ENCODE data around the gene KLHL29.

The KLHL29 gene

DNA sequence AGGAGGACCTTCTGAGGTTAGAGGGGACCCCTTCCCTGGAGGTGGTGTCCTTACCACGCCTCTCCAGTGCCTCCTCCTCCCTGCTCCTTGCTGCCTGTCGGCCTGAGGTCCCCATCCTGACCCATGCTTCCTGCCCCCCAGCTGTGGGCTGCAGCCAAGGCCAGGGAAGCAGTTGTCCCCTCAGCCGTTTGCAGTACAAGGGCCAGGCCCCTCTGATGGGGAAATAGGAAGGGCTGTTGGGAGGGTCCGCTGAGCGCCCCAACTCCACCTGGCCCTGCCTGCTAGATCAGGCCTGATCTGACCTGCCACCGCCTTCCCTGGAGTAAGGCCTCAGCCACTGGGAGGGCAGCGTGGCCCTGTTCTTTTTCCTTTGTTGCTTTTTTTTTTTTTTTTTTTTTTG lies 219.8 kb downstream of the KLHL29 start:
- no peaks in the 10 kb centered on the region for H3K27me3 ChIP-seq (ENCODE audit: insufficient read depth, low read length)
- no peak overlapping the region for H2BK12ac ChIP-seq (ENCODE audit: low read length)
- no CpG with 5 or more reads among the region's 7 CpGs for WGBS (ENCODE audit: extremely low coverage, insufficient coverage, insufficient read length)

DNA sequence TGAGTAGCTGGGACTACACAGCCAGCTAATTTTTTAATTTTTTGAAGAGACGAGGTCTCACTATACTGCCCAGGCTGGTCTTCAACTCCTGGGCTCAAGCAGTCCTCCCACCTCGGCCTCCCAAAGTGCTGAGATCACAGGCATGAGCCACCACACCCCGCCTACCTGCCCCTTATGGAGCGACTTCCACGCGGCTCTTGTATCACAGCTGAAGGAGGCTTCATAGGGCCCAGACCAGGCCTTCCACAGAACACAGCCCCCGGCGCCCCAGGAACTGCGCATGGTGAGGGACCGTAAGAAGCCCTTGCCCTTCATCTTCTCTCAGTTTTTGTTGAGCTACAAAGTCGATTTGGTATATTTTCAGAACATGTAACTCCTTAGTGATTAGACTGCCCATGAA lies 220.3 kb downstream of the KLHL29 start:
- Histone ChIP-seq H4K8ac (ENCODE audit: low read depth, low read length) (no peak overlapping the region), H3K4me2 (ENCODE audit: low read length) (no peak overlapping the region), H3K27ac (ENCODE audit: low read depth, low read length) (no peak overlapping the region), H3K14ac (ENCODE audit: low read length) (no peak overlapping the region), H2BK5ac (ENCODE audit: low read depth, low read length, poor library complexity) (no peak overlapping the region), H3K4me3 (ENCODE audit: low read depth, low read length) (no peak overlapping the region), H3K18ac (ENCODE audit: low read length) (no peak overlapping the region), H2BK120ac (ENCODE audit: insufficient read depth, low read length, poor library complexity) (no peak overlapping the region), H3K79me2 (ENCODE audit: control insufficient read depth, insufficient read depth, low read length, poor library complexity) (peaks cover 2% of the 10 kb centered on the region), H3K4me1 (ENCODE audit: control insufficient read depth in 1 of 2, insufficient read depth in 2 of 2, low read length in 2 of 2) (peaks cover 10 to 22% of the 10 kb centered on the region in 2 experiments), H3K79me1 (ENCODE audit: low read length) (peaks cover 15% of the 10 kb centered on the region), H3K27me3 (ENCODE audit: insufficient read depth, low read length) (no peaks in the 10 kb centered on the region), H4K91ac (ENCODE audit: low read depth, low read length) (no peak overlapping the region), H2AFZ (ENCODE audit: insufficient read depth, low read length, poor library complexity) (no peak overlapping the region), H2AK5ac (ENCODE audit: low read length) (no peak overlapping the region), H3K9me3 (ENCODE audit: insufficient read depth, low read depth, low read length) (peaks cover 8% of the 10 kb centered on the region), H3K36me3 (ENCODE audit: control insufficient read depth in 1 of 2, insufficient read depth in 2 of 2, low read length in 2 of 2) (no peaks in the 10 kb centered on the region), H4K12ac (ENCODE audit: low read depth, low read length) (no peak overlapping the region), H3K4ac (ENCODE audit: low read depth, low read length) (no peak overlapping the region), H3K9ac (ENCODE audit: low read length) (no peak overlapping the region), H2BK12ac (ENCODE audit: low read length) (no peak overlapping the region), H3K23ac (ENCODE audit: low read length) (no peak overlapping the region)
- no CpG with 5 or more reads among the region's 11 CpGs for WGBS (ENCODE audit: extremely low coverage, insufficient coverage, insufficient read length)
- DNase-seq: no peak

More for the DNA sequence above, 219.8 kb downstream of the KLHL29 start:
- Histone ChIP-seq H2BK5ac (ENCODE audit: low read depth, low read length, poor library complexity) (no peak overlapping the region), H4K12ac (ENCODE audit: low read depth, low read length) (no peak overlapping the region), H2AK5ac (ENCODE audit: low read length) (no peak overlapping the region), H3K4me1 (ENCODE audit: control insufficient read depth in 1 of 2, insufficient read depth in 2 of 2, low read length in 2 of 2) (peaks cover 10 to 22% of the 10 kb centered on the region in 2 experiments), H4K91ac (ENCODE audit: low read depth, low read length) (no peak overlapping the region), H3K27ac (ENCODE audit: low read depth, low read length) (no peak overlapping the region), H3K23ac (ENCODE audit: low read length) (no peak overlapping the region), H2BK120ac (ENCODE audit: insufficient read depth, low read length, poor library complexity) (no peak overlapping the region), H3K36me3 (ENCODE audit: control insufficient read depth in 1 of 2, insufficient read depth in 2 of 2, low read length in 2 of 2) (no peaks in the 10 kb centered on the region), H3K18ac (ENCODE audit: low read length) (no peak overlapping the region), H3K9me3 (ENCODE audit: insufficient read depth, low read depth, low read length) (peaks cover 8% of the 10 kb centered on the region), H3K4ac (ENCODE audit: low read depth, low read length) (no peak overlapping the region), H3K79me1 (ENCODE audit: low read length) (peaks cover 15% of the 10 kb centered on the region), H3K79me2 (ENCODE audit: control insufficient read depth, insufficient read depth, low read length, poor library complexity) (peaks cover 2% of the 10 kb centered on the region), H3K14ac (ENCODE audit: low read length) (no peak overlapping the region), H3K4me2 (ENCODE audit: low read length) (no peak overlapping the region), H3K4me3 (ENCODE audit: low read depth, low read length) (no peak overlapping the region), H2AFZ (ENCODE audit: insufficient read depth, low read length, poor library complexity) (no peak overlapping the region), H3K9ac (ENCODE audit: low read length) (no peak overlapping the region), H4K8ac (ENCODE audit: low read depth, low read length) (no peak overlapping the region)
- no peak for DNase-seq

DNA sequence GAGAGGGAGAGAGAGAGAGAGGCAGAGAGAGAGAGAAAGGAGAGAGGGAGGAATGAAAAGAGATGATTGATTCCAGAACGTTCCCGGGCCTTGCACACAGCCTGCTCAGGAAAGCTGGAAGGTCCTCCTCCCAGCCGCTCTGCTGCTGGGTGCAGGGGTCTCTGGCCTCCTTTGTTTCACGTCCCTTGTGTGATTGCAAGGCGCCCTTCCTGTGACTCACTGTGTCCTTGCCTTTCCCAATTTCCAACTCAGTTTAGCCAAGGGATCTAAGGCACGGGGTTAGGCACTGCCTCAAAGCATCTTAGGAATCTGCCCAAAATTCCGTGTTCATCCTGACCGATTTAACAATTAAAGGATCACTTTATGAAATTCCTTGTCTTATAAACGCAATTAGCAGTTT lies 221.2 kb downstream of the KLHL29 start:
- Histone ChIP-seq H4K91ac (ENCODE audit: low read depth, low read length) (no peak overlapping the region), H2AK5ac (ENCODE audit: low read length) (no peak overlapping the region), H3K9ac (ENCODE audit: low read length) (no peak overlapping the region), H3K27me3 (ENCODE audit: insufficient read depth, low read length) (no peaks in the 10 kb centered on the region), H4K12ac (ENCODE audit: low read depth, low read length) (no peak overlapping the region), H3K79me2 (ENCODE audit: control insufficient read depth, insufficient read depth, low read length, poor library complexity) (peaks cover 2% of the 10 kb centered on the region), H3K36me3 (ENCODE audit: control insufficient read depth in 1 of 2, insufficient read depth in 2 of 2, low read length in 2 of 2) (no peaks in the 10 kb centered on the region), H3K23ac (ENCODE audit: low read length) (no peak overlapping the region), H3K18ac (ENCODE audit: low read length) (no peak overlapping the region), H3K4me2 (ENCODE audit: low read length) (no peak overlapping the region), H3K4ac (ENCODE audit: low read depth, low read length) (no peak overlapping the region), H3K9me3 (ENCODE audit: insufficient read depth, low read depth, low read length) (peaks cover 8% of the 10 kb centered on the region), H3K14ac (ENCODE audit: low read length) (no peak overlapping the region), H2BK5ac (ENCODE audit: low read depth, low read length, poor library complexity) (no peak overlapping the region), H3K4me1 (ENCODE audit: control insufficient read depth in 1 of 2, insufficient read depth in 2 of 2, low read length in 2 of 2) (peaks cover 10 to 22% of the 10 kb centered on the region in 2 experiments), H3K27ac (ENCODE audit: low read depth, low read length) (no peak overlapping the region), H3K4me3 (ENCODE audit: low read depth, low read length) (no peak overlapping the region), H2BK12ac (ENCODE audit: low read length) (no peak overlapping the region), H3K79me1 (ENCODE audit: low read length) (peaks cover 15% of the 10 kb centered on the region), H2AFZ (ENCODE audit: insufficient read depth, low read length, poor library complexity) (no peak overlapping the region), H2BK120ac (ENCODE audit: insufficient read depth, low read length, poor library complexity) (no peak overlapping the region), H4K8ac (ENCODE audit: low read depth, low read length) (no peak overlapping the region)
- WGBS (ENCODE audit: extremely low coverage, insufficient coverage, insufficient read length): no CpG with 5 or more reads among the region's 9 CpGs
- DNase-seq: peak; percentile 59 to 65

DNA sequence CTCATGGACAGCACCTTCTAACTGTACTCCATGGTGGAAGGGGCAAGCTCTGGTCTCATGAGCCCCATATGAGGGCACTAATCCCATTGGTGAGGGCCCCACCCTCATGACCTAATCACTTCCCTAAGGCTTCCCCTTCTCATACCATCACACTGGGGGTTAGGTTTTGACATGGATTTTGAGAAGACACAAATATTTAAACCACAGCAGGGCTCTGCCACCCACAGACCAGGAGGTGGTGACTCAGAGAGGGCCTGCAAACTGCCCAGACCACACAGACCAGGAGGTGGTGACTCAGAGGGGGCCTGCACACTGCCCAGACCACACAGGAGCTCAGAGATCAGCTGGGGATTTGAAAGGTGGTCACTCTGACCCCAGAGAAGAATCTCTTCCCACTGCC lies 222.0 kb downstream of the KLHL29 start:
- no peak overlapping the region for H3K4ac ChIP-seq (ENCODE audit: low read depth, low read length)
- DNase-seq: peak; percentile 85 to 87
- H4K8ac ChIP-seq (ENCODE audit: low read depth, low read length): no peak overlapping the region
- H2AFZ ChIP-seq (ENCODE audit: insufficient read depth, low read length, poor library complexity): no peak overlapping the region
- no peak overlapping the region for H3K23ac ChIP-seq (ENCODE audit: low read length)
- no peak overlapping the region for H3K4me3 ChIP-seq (ENCODE audit: low read depth, low read length)
- H2AK5ac ChIP-seq (ENCODE audit: low read length): no peak overlapping the region
- no peak overlapping the region for H3K18ac ChIP-seq (ENCODE audit: low read length)
- no peak overlapping the region for H4K91ac ChIP-seq (ENCODE audit: low read depth, low read length)
- H3K27ac ChIP-seq (ENCODE audit: low read depth, low read length): no peak overlapping the region
- H3K4me2 ChIP-seq (ENCODE audit: low read length): no peak overlapping the region
- no peaks in the 10 kb centered on the region for H3K27me3 ChIP-seq (ENCODE audit: insufficient read depth, low read length)
- H4K12ac ChIP-seq (ENCODE audit: low read depth, low read length): no peak overlapping the region
- H3K9me3 ChIP-seq (ENCODE audit: insufficient read depth, low read depth, low read length): peaks cover 8% of the 10 kb centered on the region
- H3K36me3 ChIP-seq (ENCODE audit: control insufficient read depth in 1 of 2, insufficient read depth in 2 of 2, low read length in 2 of 2): no peaks in the 10 kb centered on the region
- no peak overlapping the region for H2BK120ac ChIP-seq (ENCODE audit: insufficient read depth, low read length, poor library complexity)
- no peak overlapping the region for H2BK12ac ChIP-seq (ENCODE audit: low read length)
- no peak overlapping the region for H3K9ac ChIP-seq (ENCODE audit: low read length)
- no peak overlapping the region for H3K14ac ChIP-seq (ENCODE audit: low read length)
- H3K79me2 ChIP-seq (ENCODE audit: control insufficient read depth, insufficient read depth, low read length, poor library complexity): peaks cover 2% of the 10 kb centered on the region
- no peak overlapping the region for H2BK5ac ChIP-seq (ENCODE audit: low read depth, low read length, poor library complexity)
- H3K4me1 ChIP-seq (ENCODE audit: control insufficient read depth in 1 of 2, insufficient read depth in 2 of 2, low read length in 2 of 2): peaks cover 4 to 15% of the 10 kb centered on the region in 2 experiments
- peaks cover 11% of the 10 kb centered on the region for H3K79me1 ChIP-seq (ENCODE audit: low read length)
